ENCODE data around the gene CHERP.
"Not testable (repeated sequence)": the region's sequence is repeated elsewhere in the genome, so short reads cannot be mapped to it uniquely, and the experiment has no call there.

CHERP gene

DNA sequence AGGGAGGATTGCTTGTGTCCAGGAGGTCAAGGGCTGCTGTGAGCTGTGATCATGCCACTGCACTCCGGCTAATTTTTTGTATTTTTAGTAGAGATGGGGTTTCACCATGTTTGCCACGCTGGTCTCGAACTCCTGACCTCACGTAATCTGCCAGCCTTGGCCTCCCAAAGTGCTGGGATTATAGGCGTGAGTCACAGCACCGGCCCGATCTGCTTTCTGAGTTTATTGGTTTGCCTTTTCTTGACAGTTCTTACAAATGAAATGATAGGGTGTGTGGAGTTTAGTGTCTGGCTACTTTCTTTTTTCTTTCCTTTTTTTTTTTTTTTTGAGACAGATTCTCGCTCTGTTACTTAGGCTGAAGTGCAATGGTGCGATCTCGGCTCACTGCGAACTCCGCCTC, 45.2 kb downstream of the CHERP start:
- CTCF ChIA-PET = interaction anchor here (0.8 to 1.5 kb wide), 3 partner anchors 20 to 55 kb away, joined by 3 to 7 read pairs (median 3); no protein-coding TSS in a partner anchor
- no peak for TF ChIP-seq CTCF (IDR thresholded peaks at IDR 0.05; ENCODE audit: insufficient read depth, low read length, missing control alignments)
- peak overlapping the region; percentile 94 for H3K4me3 ChIP-seq (ENCODE audit: low read depth, low read length)
- no peak for DNase-seq (ENCODE audit: low read depth, low spot score)
- POLR2A ChIA-PET = no interaction called here

GRCh38 chr19:16496613-16496983, 45.6 kb downstream of the CHERP start:
- ChIA-PET POLR2A (interaction anchor here (1.0 kb wide), 1 partner anchor 20 kb away, joined by 3 read pairs; no protein-coding TSS in a partner anchor), CTCF (interaction anchor here (0.8 to 1.5 kb wide), 4 partner anchors 21 to 54 kb away, joined by 3 to 7 read pairs (median 3); no protein-coding TSS in a partner anchor)
- TF ChIP-seq CTCF (IDR thresholded peaks at IDR 0.05; ENCODE audit: insufficient read depth, low read length, missing control alignments) = no peak
- DNase-seq (ENCODE audit: low read depth, low spot score) = no peak
- H3K4me3 ChIP-seq (ENCODE audit: low read depth, low read length) = peak overlapping the region; percentile 94

GRCh38 chr19:16495982-16496612, 46.1 kb downstream of the CHERP start, which contains the start of the genes C19orf44 and CALR3:
TSS of gene C19orf44 (plus strand) at chr19:16496394. CDS start at chr19:16500793, 4,399 bp downstream.
TSS of gene CALR3 (minus strand) at chr19:16496167. CDS start at chr19:16496129, 38 bp downstream.
- peak within 1 kb of the TSS; percentile 94 for H3K4me3 ChIP-seq (ENCODE audit: low read depth, low read length)
- DNase-seq (ENCODE audit: low read depth, low spot score) = peak; percentile 83
- POLR2A ChIA-PET = interaction anchor here (1.0 kb wide), 1 partner anchor 20 kb away, joined by 3 read pairs; no protein-coding TSS in a partner anchor
- CTCF ChIA-PET = interaction anchor here (0.8 to 1.9 kb wide), 5 partner anchors 14 to 54 kb away, joined by 3 to 7 read pairs (median 3); no protein-coding TSS in a partner anchor
- no peak for TF ChIP-seq CTCF (IDR thresholded peaks at IDR 0.05; ENCODE audit: insufficient read depth, low read length, missing control alignments)

DNA sequence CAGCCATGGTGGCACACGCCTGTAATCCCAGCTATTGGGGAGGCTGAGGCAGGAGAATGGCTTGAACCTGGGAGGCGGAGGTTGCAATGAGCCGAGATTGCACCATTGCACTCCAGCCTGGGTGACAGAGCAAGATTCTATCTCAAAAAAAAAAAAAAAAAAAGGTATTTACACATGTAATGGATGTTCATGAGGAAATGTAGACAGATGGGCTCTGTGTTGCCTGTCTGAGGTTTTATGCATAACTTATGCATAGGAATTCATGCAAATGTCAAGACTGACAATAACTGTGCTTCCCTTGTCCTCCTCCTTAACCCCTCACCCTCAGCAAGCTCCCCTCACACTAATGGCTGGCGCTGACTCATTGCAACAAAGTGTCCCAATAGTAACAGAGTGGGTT, 55.8 kb downstream of the CHERP start:
- CTCF ChIA-PET = interaction anchor here (1.3 kb wide), 1 partner anchor 10 kb away, joined by 3 read pairs; no protein-coding TSS in a partner anchor
- POLR2A ChIA-PET; DNase-seq (ENCODE audit: low read depth, low spot score); H3K4me3 ChIP-seq (ENCODE audit: low read depth, low read length): not testable (repeated sequence)

- no peak for TF ChIP-seq CTCF (IDR thresholded peaks at IDR 0.05; ENCODE audit: insufficient read depth, low read length, missing control alignments)
- H3K4me3 ChIP-seq (ENCODE audit: low read depth, low read length) = no peak overlapping the region
- no peak for DNase-seq (ENCODE audit: low read depth, low spot score)
- CTCF ChIA-PET = no interaction called here
- POLR2A ChIA-PET = no interaction called here
Observed at GRCh38 chr19:16482745-16483144, 59.5 kb downstream of the CHERP start.

- H3K4me3 ChIP-seq (ENCODE audit: low read depth, low read length) = no peak overlapping the region
- ChIA-PET CTCF (interaction anchor here (1.4 kb wide), 1 partner anchor 9 kb away, joined by 3 read pairs; no protein-coding TSS in a partner anchor), POLR2A (interaction anchor here (1.2 kb wide), 1 partner anchor 19 kb away, joined by 3 read pairs; the partner anchor contains the start of genes C19orf44 and CALR3)
- no peak for DNase-seq (ENCODE audit: low read depth, low spot score)
- no peak for TF ChIP-seq CTCF (IDR thresholded peaks at IDR 0.05; ENCODE audit: insufficient read depth, low read length, missing control alignments)
Observed at GRCh38 chr19:16477311-16477710, 64.9 kb downstream of the CHERP start.

All from AG04449 (cell line).